Erythroblast (primary cell): ENCODE data around the gene IRAK1BP1.

ENCODE experiments used
- GATA1 ChIP-seq: IDR thresholded peaks from 2 replicates; pipeline ENCODE4 v1.6.1; 2011; ENCODE audit warnings: low read depth, mild to moderate bottlenecking, control low read depth, low read length, moderate library complexity
- POLR2A ChIP-seq: IDR thresholded peaks from 2 replicates; pipeline ENCODE4 v1.6.1; 2011; ENCODE audit warnings: mild to moderate bottlenecking, low read length

DNA sequence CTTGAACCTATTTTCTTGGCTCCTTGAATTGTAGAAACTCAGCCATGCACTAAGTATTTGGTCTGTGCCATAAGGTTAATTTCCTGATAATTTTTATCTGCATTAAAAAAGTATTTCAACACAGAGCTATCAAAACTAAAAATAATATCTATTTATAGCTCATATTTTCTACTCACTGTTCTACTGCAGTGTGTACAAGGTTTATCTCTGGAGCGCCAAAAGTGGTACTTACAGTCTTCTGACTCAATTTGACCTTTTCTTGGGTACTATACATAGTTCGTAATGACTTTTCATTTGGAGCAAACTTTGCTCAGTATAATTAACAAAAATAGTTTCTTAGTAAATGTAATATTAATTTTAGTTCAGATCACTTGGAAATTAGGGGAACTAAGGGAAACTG lies 69.2 kb downstream of the IRAK1BP1 start:
- TF ChIP-seq POLR2A = no peak
- TF ChIP-seq GATA1 = no peak
